MCF 10A (cell line): ENCODE results near the gene MMP2. TPM values are rescaled to one million over a fixed set of nuclear protein-coding genes. Genes with fewer than 3 reads are reported as not detected.

ENCODE experiments used
- BruUV-seq: library from RNA; stranded (reverse); fragments of 400-500 nt; replicated peaks from 2 replicates; lab custom pipeline; 2021; lab: Mats Ljungman, UMichigan
- CTCF ChIA-PET: fragments of 300-600 bp; sonication (Branson Sonifier 250); formaldehyde crosslinking; extraction: SDS; loops from one replicate; lab custom pipeline; 2021; ENCODE audit warnings: antibody characterized with exemption, inconsistent platforms; lab: Yijun Ruan, JAX
- POLR2A ChIA-PET: fragments of 300-600, 350-650 bp; sonication (Branson Sonifier 250); formaldehyde crosslinking; extraction: SDS; loops from one replicate; lab custom pipeline; 2020; ENCODE audit warnings: antibody characterized with exemption, inconsistent platforms; lab: Yijun Ruan, JAX
- DNase-seq: peaks from one replicate; pipeline ENCODE4 v3.0.0-alpha.2; 2018; ENCODE audit not compliant: unreplicated experiment
- H3K27ac Mint-ChIP-seq: one replicate; pipeline ENCODE4 v1.8.0; 2022; ENCODE audit warnings: mild to moderate bottlenecking, low read depth, mixed read lengths; ENCODE audit not compliant: unreplicated experiment
- H3K27me3 Mint-ChIP-seq: one replicate; pipeline ENCODE4 v1.8.0; 2022; ENCODE audit warnings: mixed read lengths; ENCODE audit not compliant: insufficient read depth, unreplicated experiment
- H3K36me3 Mint-ChIP-seq: one replicate; pipeline ENCODE4 v1.8.0; 2022; ENCODE audit warnings: mild to moderate bottlenecking, moderate library complexity, mixed read lengths; ENCODE audit not compliant: insufficient read depth, unreplicated experiment
- H3K4me1 Mint-ChIP-seq: one replicate; pipeline ENCODE4 v1.8.0; 2022; ENCODE audit warnings: mixed read lengths; ENCODE audit not compliant: insufficient read depth, unreplicated experiment
- H3K4me3 Mint-ChIP-seq: one replicate; pipeline ENCODE4 v1.8.0; 2022; ENCODE audit warnings: mild to moderate bottlenecking, moderate library complexity, mixed read lengths; ENCODE audit not compliant: unreplicated experiment
- H3K9me3 Mint-ChIP-seq: one replicate; pipeline ENCODE4 v1.8.0; 2022; ENCODE audit warnings: mixed read lengths; ENCODE audit not compliant: unreplicated experiment
- intact Hi-C: fragments of 100-400 bp; cut with micrococcal nuclease; formaldehyde crosslinking; loops from 2 replicates; pipeline ENCODE4 v1.14.1; 2022
- total RNA-seq: library from RNA; stranded (reverse); gene quantifications from 2 replicates; pipeline ENCODE4 v1.2.3, GENCODE V29; 2022
- TF ChIP-seq, protein P1 (sequence below): fragments of 200-600 bp; IDR thresholded peaks from one replicate; pipeline ENCODE4 v1.8.0; 2022; ENCODE audit warnings: antibody characterized with exemption, mild to moderate bottlenecking; ENCODE audit not compliant: unreplicated experiment

MMP2 gene
- total RNA-seq, 1 experiment from 2014 or later = 3.7 TPM

DNA sequence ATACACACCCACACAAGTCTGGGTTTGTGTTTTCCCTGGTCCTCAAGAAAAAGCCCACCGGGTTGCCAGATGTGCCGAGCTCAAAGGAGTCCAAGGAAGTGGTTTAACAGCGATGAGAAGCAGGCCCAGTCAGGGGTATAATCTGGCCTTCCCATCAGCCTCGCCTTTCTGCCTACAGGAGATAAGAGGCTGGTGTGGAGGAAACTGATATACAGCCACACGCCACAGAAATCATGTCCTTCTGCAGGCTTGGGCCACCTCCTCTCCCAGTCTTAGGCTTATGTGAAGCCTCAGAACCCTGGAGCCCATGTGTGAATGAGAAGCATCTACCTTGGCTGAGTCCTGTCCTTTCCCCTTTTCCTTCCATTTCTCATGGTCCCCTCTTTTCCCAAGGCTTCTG is 43.6 kb upstream of the MMP2 start:
- CTCF ChIA-PET = interaction anchor here (0.6 to 2.1 kb wide), 3 partner anchors 10 to 987 kb away, joined by 3 to 4 read pairs (median 4); no protein-coding TSS in a partner anchor

DNA sequence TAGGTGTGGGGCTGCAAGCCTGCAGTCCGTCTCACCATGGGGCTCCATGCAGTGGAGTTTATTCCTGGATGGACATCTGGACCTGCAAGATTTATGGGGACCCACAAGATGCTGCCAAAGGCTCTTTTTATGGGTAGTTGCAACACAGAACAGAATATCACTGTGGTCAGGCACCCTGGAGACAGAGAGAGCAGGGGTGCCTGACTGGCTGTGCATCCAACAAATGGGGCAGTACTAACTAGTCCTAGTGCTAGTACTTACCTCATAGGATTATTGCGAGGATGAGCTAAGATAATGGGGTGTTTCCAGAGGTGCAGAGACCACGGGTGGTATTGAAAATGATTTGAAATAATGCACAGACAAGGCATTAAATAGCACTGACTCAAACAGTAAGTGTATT is 42.4 kb upstream of the MMP2 start:
- Mint-ChIP-seq H3K27me3 (peaks cover 37% of the 10 kb centered on the region), H3K9me3 (no peaks in the 10 kb centered on the region), H3K4me1 (peaks cover 29% of the 10 kb centered on the region), H3K4me3 (no peak overlapping the region), H3K36me3 (no peaks in the 10 kb centered on the region), H3K27ac (no peak overlapping the region)
- DNase-seq = no peak
- POLR2A ChIA-PET = interaction anchor here (0.8 kb wide), 1 partner anchor 10 kb away, joined by 3 read pairs; no protein-coding TSS in a partner anchor
- CTCF ChIA-PET = interaction anchor here (0.6 to 2.1 kb wide), 2 partner anchors 29 to 281 kb away, joined by 3 to 4 read pairs; no protein-coding TSS in a partner anchor
- TF ChIP-seq, protein P1, sequence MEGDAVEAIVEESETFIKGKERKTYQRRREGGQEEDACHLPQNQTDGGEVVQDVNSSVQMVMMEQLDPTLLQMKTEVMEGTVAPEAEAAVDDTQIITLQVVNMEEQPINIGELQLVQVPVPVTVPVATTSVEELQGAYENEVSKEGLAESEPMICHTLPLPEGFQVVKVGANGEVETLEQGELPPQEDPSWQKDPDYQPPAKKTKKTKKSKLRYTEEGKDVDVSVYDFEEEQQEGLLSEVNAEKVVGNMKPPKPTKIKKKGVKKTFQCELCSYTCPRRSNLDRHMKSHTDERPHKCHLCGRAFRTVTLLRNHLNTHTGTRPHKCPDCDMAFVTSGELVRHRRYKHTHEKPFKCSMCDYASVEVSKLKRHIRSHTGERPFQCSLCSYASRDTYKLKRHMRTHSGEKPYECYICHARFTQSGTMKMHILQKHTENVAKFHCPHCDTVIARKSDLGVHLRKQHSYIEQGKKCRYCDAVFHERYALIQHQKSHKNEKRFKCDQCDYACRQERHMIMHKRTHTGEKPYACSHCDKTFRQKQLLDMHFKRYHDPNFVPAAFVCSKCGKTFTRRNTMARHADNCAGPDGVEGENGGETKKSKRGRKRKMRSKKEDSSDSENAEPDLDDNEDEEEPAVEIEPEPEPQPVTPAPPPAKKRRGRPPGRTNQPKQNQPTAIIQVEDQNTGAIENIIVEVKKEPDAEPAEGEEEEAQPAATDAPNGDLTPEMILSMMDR = no peak
- intact Hi-C loops = loop anchor here (10.0 kb wide), 1 partner anchor 142 kb away; no protein-coding TSS in a partner anchor
- no TSS peak for BruUV-seq

More for the DNA sequence above, 43.6 kb upstream of the MMP2 start:
- POLR2A ChIA-PET = no interaction called here
- H3K9me3 Mint-ChIP-seq = no peaks in the 10 kb centered on the region
- H3K27me3 Mint-ChIP-seq = peaks cover 37% of the 10 kb centered on the region
- peaks cover 29% of the 10 kb centered on the region for H3K4me1 Mint-ChIP-seq
- H3K27ac Mint-ChIP-seq = no peak overlapping the region
- TF ChIP-seq, protein P1 = no peak
- no peak overlapping the region for H3K4me3 Mint-ChIP-seq
- DNase-seq = no peak
- H3K36me3 Mint-ChIP-seq = no peaks in the 10 kb centered on the region
- intact Hi-C loops = loop anchor here (10.0 kb wide), 1 partner anchor 141 kb away; no protein-coding TSS in a partner anchor
- BruUV-seq = no TSS peak

DNA sequence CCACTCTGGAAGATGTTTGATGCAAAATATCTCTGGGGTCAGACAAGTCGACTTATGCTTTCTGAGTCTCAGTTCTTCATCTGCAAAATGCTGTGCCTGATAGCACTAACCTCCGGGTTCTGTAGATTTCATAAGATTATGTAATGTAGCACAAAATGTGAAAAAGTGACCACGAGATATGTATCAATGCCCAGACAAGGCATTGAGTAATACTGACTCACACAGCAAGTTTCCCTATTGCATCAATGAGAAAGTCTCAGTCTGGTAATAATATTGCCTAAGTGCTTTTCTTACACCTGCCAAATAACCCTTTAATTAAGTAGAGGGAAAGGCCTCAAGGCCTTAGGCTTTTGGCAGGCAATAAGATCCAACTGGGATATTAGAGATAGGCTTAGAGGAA is 41.4 kb upstream of the MMP2 start:
- H3K4me1 Mint-ChIP-seq = peaks cover 29% of the 10 kb centered on the region
- H3K9me3 Mint-ChIP-seq = no peaks in the 10 kb centered on the region
- POLR2A ChIA-PET = interaction anchor here (0.8 to 2.1 kb wide), 3 partner anchors 11 to 502 kb away, joined by 3 to 10 read pairs (median 3); no protein-coding TSS in a partner anchor
- TF ChIP-seq, protein P1 = no peak
- no peak overlapping the region for H3K27ac Mint-ChIP-seq
- CTCF ChIA-PET = interaction anchor here (0.6 kb wide), 1 partner anchor 1697 kb away, joined by 3 read pairs; no protein-coding TSS in a partner anchor
- no peak overlapping the region for H3K4me3 Mint-ChIP-seq
- no TSS peak for BruUV-seq
- no peaks in the 10 kb centered on the region for H3K36me3 Mint-ChIP-seq
- peak; percentile 95 for DNase-seq
- H3K27me3 Mint-ChIP-seq = peaks cover 30% of the 10 kb centered on the region
- intact Hi-C loops = loop anchor here (10.0 kb wide), 1 partner anchor 143 kb away; no protein-coding TSS in a partner anchor

DNA sequence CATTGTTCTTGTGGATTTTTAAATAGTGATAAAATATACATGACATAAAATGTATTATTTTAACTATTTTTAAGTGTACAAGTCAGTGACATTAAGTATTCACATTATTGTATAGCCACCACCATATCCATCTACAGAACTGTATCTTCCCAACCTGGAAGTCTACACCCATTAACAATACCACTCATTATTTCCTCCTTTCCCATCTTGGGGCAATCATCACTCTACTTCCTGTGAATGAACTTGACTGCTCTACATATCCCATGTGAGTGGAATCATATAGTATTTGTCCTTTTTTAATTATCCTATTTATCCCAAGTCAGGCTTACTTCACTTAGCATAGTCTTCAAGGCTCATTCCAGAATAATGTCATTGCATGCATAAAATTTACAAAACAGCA is 40.7 kb upstream of the MMP2 start:
- POLR2A ChIA-PET = interaction anchor here (0.6 to 2.1 kb wide), 7 partner anchors 141 to 514 kb away, joined by 3 to 10 read pairs (median 3); partner anchors contain the start of gene IRX5
- no peak for DNase-seq

More for the DNA sequence above, 40.7 kb upstream of the MMP2 start:
- H3K9me3 Mint-ChIP-seq = no peaks in the 10 kb centered on the region
- TF ChIP-seq, protein P1 = no peak
- CTCF ChIA-PET = interaction anchor here (0.6 kb wide), 1 partner anchor 509 kb away, joined by 3 read pairs; no protein-coding TSS in a partner anchor
- intact Hi-C loops = loop anchor here (10.0 kb wide), 1 partner anchor 143 kb away; no protein-coding TSS in a partner anchor
- H3K27ac Mint-ChIP-seq = no peak overlapping the region
- peaks cover 23% of the 10 kb centered on the region for H3K27me3 Mint-ChIP-seq
- peaks cover 29% of the 10 kb centered on the region for H3K4me1 Mint-ChIP-seq
- no peaks in the 10 kb centered on the region for H3K36me3 Mint-ChIP-seq
- no peak overlapping the region for H3K4me3 Mint-ChIP-seq
- no TSS peak for BruUV-seq
